NCI-H128 (cell line): ENCODE measurements around the gene CENPW.

Experiments used
- DNase-seq: peaks from one replicate; lab custom pipeline; 2025; ENCODE audit not compliant: unreplicated experiment; lab: John Stamatoyannopoulos, UW

Gene CENPW

DNA sequence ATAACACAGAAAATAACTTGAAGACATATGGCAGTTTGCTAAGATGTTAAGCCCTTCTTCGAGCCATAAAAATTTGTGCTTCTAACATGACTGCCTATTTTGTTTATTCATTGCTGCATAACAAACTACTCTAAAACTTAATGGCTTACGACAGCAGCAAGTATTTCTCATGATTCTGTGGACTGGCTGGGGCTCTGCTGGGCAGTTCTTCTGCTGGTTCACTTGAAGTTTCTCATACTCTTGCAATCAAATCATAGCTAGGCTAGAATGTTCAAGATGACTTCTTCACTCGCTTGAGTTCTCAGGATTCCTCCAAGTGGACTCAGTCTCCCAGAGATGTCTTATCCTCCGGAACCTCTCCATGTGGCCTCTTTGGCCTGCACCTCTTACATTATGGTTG is 33.4 kb downstream of the CENPW start:
- DNase-seq = no peak

- DNase-seq = no peak
These were observed 34.5 kb downstream of the CENPW start for GRCh38 chr6:126374372-126374771.

GRCh38 chr6:126376682-126377081 is 36.8 kb downstream of the CENPW start:
- DNase-seq = no peak

DNA sequence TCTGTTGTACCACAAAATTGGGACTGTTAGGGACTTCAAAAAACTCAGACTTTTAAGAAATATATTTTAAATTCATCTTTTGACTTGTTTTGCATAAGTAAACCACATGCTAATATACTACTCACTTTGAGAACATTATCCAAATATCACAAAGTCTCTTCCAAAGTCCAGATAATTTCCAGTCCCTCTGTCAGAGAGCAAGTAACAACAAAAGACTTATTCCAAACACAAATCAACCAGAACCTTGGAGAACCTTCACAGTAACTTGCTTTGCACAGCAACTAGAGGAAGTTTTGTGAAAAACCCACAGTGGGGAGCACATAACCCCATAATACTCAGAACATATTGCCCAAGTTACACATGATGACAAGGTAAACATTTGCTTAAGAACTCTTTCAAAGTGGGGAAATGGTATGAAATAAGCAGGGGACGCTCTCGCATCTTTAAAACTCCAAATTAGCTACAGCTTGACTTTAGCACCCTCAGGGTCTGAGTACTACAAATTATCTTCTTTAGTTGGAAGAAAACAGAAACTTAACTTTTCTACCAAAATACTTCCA is 37.8 kb downstream of the CENPW start:
- DNase-seq = no peak

DNA sequence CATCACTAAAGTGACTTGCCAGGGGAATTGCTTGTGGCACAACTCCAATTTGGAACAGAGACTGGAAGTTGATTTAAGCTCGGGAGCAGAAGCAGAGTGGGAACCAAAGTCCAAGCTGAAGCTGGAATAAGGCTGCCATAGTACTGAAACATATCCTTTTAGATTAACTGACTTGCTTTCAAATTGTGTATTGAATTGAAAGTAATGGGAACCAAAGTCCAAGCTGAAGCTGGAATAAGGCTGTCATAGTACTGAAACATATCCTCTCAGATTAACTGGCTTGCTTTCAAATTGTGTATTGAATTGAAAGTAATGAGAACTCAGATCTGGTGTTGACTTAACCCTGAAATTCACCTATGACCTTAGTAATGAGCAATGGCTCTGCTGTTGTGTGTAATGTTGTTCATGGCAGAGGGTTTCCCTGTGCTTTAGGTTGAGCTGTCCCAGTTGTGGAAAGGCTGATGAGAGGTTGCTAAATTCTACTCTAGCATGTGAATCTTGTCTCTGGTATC is 40.2 kb downstream of the CENPW start:
- DNase-seq = no peak

DNA sequence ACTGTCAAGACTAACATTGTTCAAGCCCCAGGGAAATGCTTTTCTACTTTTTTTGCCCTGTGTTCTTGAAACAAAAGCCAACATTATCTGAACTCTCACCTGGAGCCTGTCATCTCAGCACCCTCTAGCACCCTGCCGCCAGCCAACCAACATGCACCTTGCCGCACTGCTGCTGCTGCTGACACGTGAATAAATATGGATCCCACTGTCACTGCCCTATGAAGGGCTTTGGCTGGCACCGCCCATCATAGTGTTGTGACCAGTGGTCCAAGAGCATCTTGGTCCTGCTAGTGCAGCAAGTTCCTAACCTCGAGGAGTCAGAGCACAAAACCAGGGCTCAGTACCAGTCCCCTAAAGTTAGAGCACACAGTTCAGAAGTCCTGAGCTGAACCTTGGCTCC is 41.6 kb downstream of the CENPW start:
- no peak for DNase-seq

GRCh38 chr6:126383203-126383602 is 43.3 kb downstream of the CENPW start:
- no peak for DNase-seq

- DNase-seq = no peak
These were observed 45.6 kb downstream of the CENPW start for GRCh38 chr6:126385536-126385935.

GRCh38 chr6:126388104-126388598 is 48.2 kb downstream of the CENPW start:
- no peak for DNase-seq

GRCh38 chr6:126396131-126396530 is 56.2 kb downstream of the CENPW start:
- no peak for DNase-seq
